Lower leg skin (tissue), 3 donors: ENCODE data around the gene P2RX2.

Experiments
- CTCF ChIP-seq, 3 donors: fragments of 450-650 bp; IDR thresholded peaks; one replicate each; pipeline ENCODE4 v1.5.1; 2016; ENCODE audit warnings: antibody characterized with exemption in 3 of 3, mild to moderate bottlenecking in 3 of 3, moderate library complexity in 2 of 3
- POLR2A ChIP-seq, 2 donors: fragments of 450-650 bp; IDR thresholded peaks; one replicate each; pipeline ENCODE4 v1.6.1; 2016 to 2017; ENCODE audit warnings: antibody characterized with exemption in 2 of 2, mild to moderate bottlenecking in 1 of 2, moderate library complexity in 1 of 2

DNA sequence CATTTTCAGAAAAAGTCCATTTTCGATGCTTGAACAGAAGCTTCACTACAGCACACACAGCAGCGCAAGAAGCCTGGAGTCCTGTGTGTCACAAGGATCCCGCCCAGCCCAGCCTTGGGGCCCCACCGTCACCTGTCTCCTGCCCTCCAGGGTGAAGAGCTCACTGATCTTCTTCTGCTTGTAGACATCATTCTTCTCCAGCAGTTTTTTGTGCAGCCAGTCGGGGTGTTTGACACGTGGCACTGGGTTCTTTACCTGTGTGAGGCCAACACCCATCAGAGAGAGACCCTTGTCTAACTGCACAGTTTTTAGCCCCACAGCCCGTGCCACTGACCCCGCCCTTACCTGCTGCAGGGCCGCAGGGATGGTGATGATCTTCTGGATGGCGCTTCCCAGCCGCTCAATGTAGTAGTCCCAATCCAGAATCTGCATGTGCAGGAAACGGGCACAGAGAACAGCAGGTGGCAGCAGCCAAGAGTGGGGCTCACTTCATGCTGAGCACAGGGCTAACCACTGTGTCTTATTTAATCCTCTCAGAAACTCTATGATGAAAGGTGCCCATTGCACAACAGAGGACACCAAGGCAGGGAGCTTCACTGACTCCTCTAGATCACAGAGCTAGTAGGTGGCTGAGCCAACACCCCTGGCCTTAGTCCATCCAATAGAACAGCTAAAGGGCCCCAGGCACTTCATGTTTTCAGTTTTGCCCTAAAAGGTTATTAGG lies 38.6 kb downstream of the P2RX2 start:
- TF ChIP-seq POLR2A (IDR thresholded peaks at IDR 0.05) (no peak), CTCF (IDR thresholded peaks at IDR 0.05) (no peak)
